SK-N-SH treated with all-trans-retinoic acid at 6 μM for 48 hours (cell line): ENCODE measurements around the gene ZNF227.

ENCODE experiments used
- ATAC-seq: fragments of 200-7000 bp; cut with Tn5 transposase; 3 replicates; pipeline ENCODE4 v1.9.1; 2020; ENCODE audit warnings: mild to moderate bottlenecking, moderate library complexity
- ARNTL ChIP-seq: fragments of 450-650 bp; formaldehyde crosslinking; IDR thresholded peaks from 2 replicates; pipeline ENCODE4 v1.5.0; 2020; ENCODE audit warnings: low read depth, mild to moderate bottlenecking, moderate library complexity, borderline replicate concordance
- CREB5 ChIP-seq: fragments of 250-450 bp; sonication (Bioruptor Pico); IDR thresholded peaks from 2 replicates; pipeline ENCODE4 v1.5.1; 2020; ENCODE audit warnings: low read depth, mild to moderate bottlenecking, moderate library complexity
- ESRRG ChIP-seq: fragments of 250-450 bp; sonication (Bioruptor Pico); IDR thresholded peaks from 2 replicates; pipeline ENCODE4 v1.6.1; 2021; ENCODE audit warnings: mild to moderate bottlenecking
- GLIS3 ChIP-seq: fragments of 250-450 bp; sonication (Bioruptor Pico); IDR thresholded peaks from 2 replicates; pipeline ENCODE4 v1.5.0; 2020; ENCODE audit warnings: mild to moderate bottlenecking, moderate library complexity
- ISL1 ChIP-seq: fragments of 250-450 bp; sonication (Bioruptor Pico); IDR thresholded peaks from 2 replicates; pipeline ENCODE4 v2.1.2; 2022; ENCODE audit warnings: mild to moderate bottlenecking, moderate library complexity
- PATZ1 ChIP-seq: fragments of 250-450 bp; sonication (Bioruptor Pico); IDR thresholded peaks from 2 replicates; pipeline ENCODE4 v1.8.0; 2020; ENCODE audit warnings: mild to moderate bottlenecking, moderate library complexity, borderline replicate concordance
- POU6F1 ChIP-seq: fragments of 250-450 bp; sonication (Bioruptor Pico); IDR thresholded peaks from 2 replicates; pipeline ENCODE4 v1.8.0; 2021; ENCODE audit warnings: low read depth, mild to moderate bottlenecking, moderate library complexity, borderline replicate concordance
- PPARA ChIP-seq: fragments of 250-450 bp; sonication (Bioruptor Pico); IDR thresholded peaks from 2 replicates; pipeline ENCODE4 v1.5.0; 2020; ENCODE audit warnings: mild to moderate bottlenecking, borderline replicate concordance
- RARB ChIP-seq: fragments of 250-450 bp; sonication (Bioruptor Pico); IDR thresholded peaks from 2 replicates; pipeline ENCODE4 v1.8.0; 2021; ENCODE audit warnings: mild to moderate bottlenecking, moderate library complexity
- SNAI2 ChIP-seq: fragments of 250-450 bp; sonication (Bioruptor Pico); IDR thresholded peaks from 2 replicates; pipeline ENCODE4 v1.5.0; 2020; ENCODE audit warnings: mild to moderate bottlenecking, moderate library complexity
- TSHZ2 ChIP-seq: fragments of 250-450 bp; sonication (Bioruptor Pico); IDR thresholded peaks from 2 replicates; pipeline ENCODE4 v1.5.0; 2020; ENCODE audit warnings: mild to moderate bottlenecking, moderate library complexity
- ZC3H10 ChIP-seq: fragments of 250-450 bp; sonication (Bioruptor Pico); IDR thresholded peaks from 2 replicates; pipeline ENCODE4 v1.5.1; 2021; ENCODE audit warnings: mild to moderate bottlenecking, moderate library complexity
- ZFP30 ChIP-seq: fragments of 450-650 bp; formaldehyde crosslinking; IDR thresholded peaks from 2 replicates; pipeline ENCODE4 v1.5.0; 2022; ENCODE audit warnings: mild to moderate bottlenecking, moderate library complexity
- ZNF565 ChIP-seq: fragments of 450-650 bp; formaldehyde crosslinking; conservative IDR thresholded peaks from 2 replicates; pipeline ENCODE4 v1.5.0; 2020; ENCODE audit warnings: low read depth, mild to moderate bottlenecking, moderate library complexity
- ZNF70 ChIP-seq: fragments of 450-650 bp; formaldehyde crosslinking; IDR thresholded peaks from 2 replicates; pipeline ENCODE4 v1.5.0; 2020; ENCODE audit warnings: mild to moderate bottlenecking, moderate library complexity
- ZNF8 ChIP-seq: fragments of 450-650 bp; formaldehyde crosslinking; IDR thresholded peaks from 2 replicates; pipeline ENCODE4 v1.5.0; 2020; ENCODE audit warnings: mild to moderate bottlenecking, moderate library complexity

Gene ZNF227

GRCh38 chr19:44278181-44278690 lies 65.9 kb downstream of the ZNF227 start (continued):
- TF ChIP-seq TSHZ2 (CRISPR knock-in tag) (no peak), ESRRG (no peak), ZNF70 (CRISPR knock-in tag) (no peak)

DNA sequence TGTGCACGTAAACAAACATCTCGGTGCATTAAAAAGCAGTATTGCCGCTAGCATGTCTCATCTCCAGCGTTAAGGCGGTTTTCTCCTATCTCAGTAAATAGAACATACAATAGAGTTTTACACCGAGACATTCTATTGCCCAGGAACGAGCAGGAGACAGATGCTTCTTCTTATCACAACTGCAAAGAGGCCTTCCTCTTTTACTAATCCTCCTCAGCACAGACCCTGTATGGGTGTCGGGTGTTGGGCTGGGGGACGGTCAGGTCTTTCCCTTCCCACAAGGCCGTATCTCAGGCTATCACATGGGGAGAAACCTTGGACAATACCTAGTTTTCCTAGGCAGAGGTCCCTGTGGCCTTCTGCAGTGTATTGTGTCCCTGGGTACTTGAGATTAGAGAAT lies 68.6 kb downstream of the ZNF227 start:
- TF ChIP-seq ZNF8 (CRISPR knock-in tag): no peak
- no peak for TF ChIP-seq ISL1 (CRISPR knock-in tag)
- TF ChIP-seq PPARA (CRISPR knock-in tag): no peak
- no peak for TF ChIP-seq POU6F1 (CRISPR knock-in tag)
- TF ChIP-seq GLIS3 (CRISPR knock-in tag): no peak
- TF ChIP-seq TSHZ2 (CRISPR knock-in tag): no peak
- ATAC-seq: no peak

DNA sequence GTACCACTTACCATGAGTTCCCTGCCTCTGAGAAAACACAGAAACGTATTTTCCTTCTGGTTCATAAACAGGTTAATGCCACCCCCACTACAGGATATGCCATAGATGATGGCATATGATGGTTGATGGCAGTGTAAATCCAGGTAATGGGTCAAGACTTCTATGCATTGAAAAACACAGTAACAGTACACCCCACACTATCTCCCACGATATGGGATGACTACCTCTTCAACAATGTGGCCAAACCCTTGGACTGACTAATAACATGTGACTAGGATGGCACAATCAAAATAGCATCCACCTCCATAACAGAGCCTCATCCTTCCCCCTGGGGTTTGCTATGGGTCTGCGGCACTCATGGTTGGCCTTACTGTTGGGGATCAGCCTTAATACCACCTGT lies 70.5 kb downstream of the ZNF227 start:
- ATAC-seq: no peak
- TF ChIP-seq ZC3H10 (CRISPR knock-in tag): no peak
- no peak for TF ChIP-seq RARB (CRISPR knock-in tag)
- no peak for TF ChIP-seq POU6F1 (CRISPR knock-in tag)
- no peak for TF ChIP-seq ZNF565 (CRISPR knock-in tag)
- no peak for TF ChIP-seq ZNF8 (CRISPR knock-in tag)

DNA sequence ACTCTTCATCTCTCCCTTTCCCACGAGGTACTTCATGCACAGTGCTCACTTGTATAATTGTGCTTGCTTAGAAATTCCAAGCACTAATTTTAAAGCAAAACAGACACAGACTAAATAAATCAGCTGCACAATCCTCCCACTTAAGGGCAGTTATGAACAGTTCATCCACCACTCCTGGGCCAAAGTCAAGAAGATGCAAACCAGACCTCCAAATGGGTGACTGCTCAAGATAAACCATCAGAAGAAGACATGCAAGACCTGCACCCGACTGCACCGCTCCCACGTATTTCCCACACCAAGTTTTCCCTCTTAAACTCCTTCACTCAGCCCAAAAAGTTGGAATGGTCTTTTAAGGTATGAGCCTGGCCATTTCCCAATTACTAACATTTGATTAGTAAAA lies 72.6 kb downstream of the ZNF227 start:
- ATAC-seq: no peak
- TF ChIP-seq GLIS3 (CRISPR knock-in tag) (no peak), ZNF70 (CRISPR knock-in tag) (no peak), SNAI2 (no peak), POU6F1 (CRISPR knock-in tag) (no peak), ZC3H10 (CRISPR knock-in tag) (no peak), CREB5 (CRISPR knock-in tag) (no peak), ZFP30 (CRISPR knock-in tag) (no peak), PATZ1 (CRISPR knock-in tag) (no peak), ARNTL (CRISPR knock-in tag) (no peak)
- TF ChIP-seq, all 23 proteins: peak for 0
